IMR-90 (cell line): ENCODE results near the gene TMEM235.

ENCODE experiments used
- BHLHE40 ChIP-seq: fragments of 150-350 bp; IDR thresholded peaks from 2 replicates; pipeline ENCODE4 v1.6.1; 2016; ENCODE audit warnings: mild to moderate bottlenecking, low read depth, low read length
- CTCF ChIP-seq: conservative IDR thresholded peaks from 2 replicates; pipeline ENCODE4 v1.5.1; 2012; ENCODE audit warnings: mild to moderate bottlenecking, low read depth, low read length, improper control_type of control experiment
- MAFK ChIP-seq: IDR thresholded peaks from 2 replicates; pipeline ENCODE4 v1.6.1; 2012; ENCODE audit warnings: low read depth, low read length, improper control_type of control experiment
- POLR2A ChIP-seq: IDR thresholded peaks from 2 replicates; pipeline ENCODE4 v1.6.1; 2012; ENCODE audit warnings: mild to moderate bottlenecking, low read depth, low read length
- RCOR1 ChIP-seq: IDR thresholded peaks from 2 replicates; pipeline ENCODE4 v1.6.1; 2012; ENCODE audit warnings: mild to moderate bottlenecking, low read length, improper control_type of control experiment; ENCODE audit not compliant: insufficient replicate concordance
- SMC3 ChIP-seq: fragments of 150-350 bp; IDR thresholded peaks from 2 replicates; pipeline ENCODE4 v1.6.1; 2016; ENCODE audit warnings: low read depth, mild to moderate bottlenecking, antibody characterized with exemption, low read length, moderate library complexity
- USF2 ChIP-seq: fragments of 150-350 bp; IDR thresholded peaks from 2 replicates; pipeline ENCODE4 v1.6.1; 2017; ENCODE audit warnings: mild to moderate bottlenecking, antibody characterized with exemption, low read length, low read depth

GRCh38 chr17:78232859-78233173, 1.4 kb downstream of the TMEM235 start:
- TF ChIP-seq BHLHE40 (no peak), USF2 (no peak), SMC3 (no peak), CTCF (no peak), RCOR1 (no peak), POLR2A (no peak), MAFK (no peak)
